K562 (cell line): Measurements from ENCODE around the gene ATG7. TPM values are rescaled to one million over a fixed set of nuclear protein-coding genes. Genes with fewer than 3 reads are reported as not detected.
A peak's percentile ranks its signal among the peaks of the same experiment; 100 is the strongest.

Experiments used
- ATAC-seq: fragments of 200-7000 bp; cut with Tn5 transposase; 3 replicates; pipeline ENCODE4 v1.9.1; 2020; ENCODE audit warnings: moderate library complexity
- BruUV-seq: library from RNA; stranded (reverse); fragments of 400-500 nt; replicated peaks from 2 replicates; lab custom pipeline; 2021; lab: Mats Ljungman, UMichigan
- CTCF ChIA-PET: fragments of 300-600 bp; formaldehyde crosslinking; extraction: SDS; loops from one replicate; lab custom pipeline; 2021; ENCODE audit warnings: low intra/inter-chr PET ratio; lab: Yijun Ruan, JAX
- POLR2A ChIA-PET: fragments of 300-600, 350-650 bp; sonication (Branson Sonifier 250); formaldehyde crosslinking; extraction: SDS; loops from one replicate; lab custom pipeline; 2021; ENCODE audit warnings: antibody characterized with exemption, inconsistent platforms; lab: Yijun Ruan, JAX
- DNase-seq, 4 experiments: peaks; one replicate each; pipeline versions ENCODE4 v3.0.0 to v3.0.0-alpha.2; 2011 to 2018; ENCODE audit warnings: low spot score in 3 of 4, mixed read lengths in 3 of 4; ENCODE audit errors: extremely low read depth in 1 of 4
- FAIRE-seq: peaks from 2 replicates; lab custom pipeline; 2011; peaks lifted over from hg19 to GRCh38; lab: Jason Lieb, UNC
- H2AFZ ChIP-seq: 2 replicates; pipeline ENCODE4 v1.6.0; 2011; ENCODE audit warnings: low read depth, low read length, control low read depth, inconsistent platforms
- H3K27ac ChIP-seq: fragments of 200-600 bp; 3 replicates; pipeline ENCODE4 v1.8.0; 2011; ENCODE audit warnings: low read depth, mild to moderate bottlenecking, control low read depth, inconsistent platforms, low read length, moderate library complexity, mixed read lengths; ENCODE audit errors: extremely low read depth
- H3K27me3 ChIP-seq, 2 experiments: fragments of 300-600 bp in 1 of 2; 2 replicates in 1 of 2; 3 replicates in 1 of 2; pipeline versions ENCODE4 v1.6.0 to v1.8.0; 2011; ENCODE audit warnings: inconsistent platforms in 2 of 2, low read length in 2 of 2, mild to moderate bottlenecking in 1 of 2, mixed read lengths in 1 of 2, moderate library complexity in 1 of 2; ENCODE audit not compliant: control insufficient read depth in 2 of 2, insufficient read depth in 2 of 2
- H3K36me3 ChIP-seq: fragments of 300-600 bp; 3 replicates; pipeline ENCODE4 v1.8.0; 2011; ENCODE audit warnings: mild to moderate bottlenecking, low read length, inconsistent platforms; ENCODE audit not compliant: control insufficient read depth, insufficient read depth
- H3K4me1 ChIP-seq, 2 experiments: fragments of 200-600 bp in 1 of 2; replicated peaks in 1 of 2; 2 replicates in 1 of 2; 3 replicates in 1 of 2; pipeline versions ENCODE4 v1.5.1 to v1.8.0; 2011; ENCODE audit warnings: inconsistent platforms in 2 of 2, low read length in 2 of 2, mild to moderate bottlenecking in 1 of 2, mixed read lengths in 1 of 2, moderate library complexity in 1 of 2; ENCODE audit not compliant: control insufficient read depth in 2 of 2, insufficient read depth in 2 of 2
- H3K4me2 ChIP-seq: 2 replicates; pipeline ENCODE4 v1.6.1; 2011; ENCODE audit warnings: low read length, control low read depth, inconsistent platforms, mixed read lengths; ENCODE audit not compliant: insufficient read depth
- H3K4me3 ChIP-seq: fragments of 200-600 bp; sonication (generic), shearing (Covaris generic); 2 replicates; pipeline ENCODE4 v1.5.1; 2016; ENCODE audit warnings: control low read depth, inconsistent platforms
- H3K79me2 ChIP-seq: fragments of 200-600 bp; 3 replicates; pipeline ENCODE4 v1.8.0; 2011; ENCODE audit warnings: low read length, inconsistent platforms; ENCODE audit not compliant: control insufficient read depth, insufficient read depth
- H3K9ac ChIP-seq, 2 experiments: 2 replicates each; pipeline versions ENCODE4 v1.6.0 to v1.6.1; 2011; ENCODE audit warnings: low read depth in 2 of 2, low read length in 2 of 2, control low read depth in 1 of 2, inconsistent platforms in 1 of 2, mild to moderate bottlenecking in 1 of 2, mixed read lengths in 1 of 2; ENCODE audit not compliant: insufficient read depth in 1 of 2
- H3K9me1 ChIP-seq: one replicate; pipeline ENCODE4 v1.6.0; 2011; ENCODE audit warnings: inconsistent platforms, mild to moderate bottlenecking, low read length, moderate library complexity; ENCODE audit not compliant: control insufficient read depth, insufficient read depth
- H3K9me3 ChIP-seq: replicated peaks from 2 replicates; pipeline ENCODE4 v1.5.1; 2011; ENCODE audit warnings: low read depth, low read length, inconsistent platforms; ENCODE audit not compliant: control insufficient read depth, insufficient read depth
- H4K20me1 ChIP-seq: replicated peaks from 2 replicates; pipeline ENCODE4 v1.6.1; 2011; ENCODE audit warnings: low read length, inconsistent platforms, mixed read lengths; ENCODE audit not compliant: control insufficient read depth, insufficient read depth
- BCL6 ChIP-seq: fragments of 250-450 bp; sonication (Bioruptor Pico); IDR thresholded peaks from 2 replicates; pipeline ENCODE4 v1.4.0; 2020
- ILK ChIP-seq: fragments of 450-650 bp; IDR thresholded peaks from 2 replicates; pipeline ENCODE4 v1.6.1; 2016; ENCODE audit warnings: missing genetic modification characterization, low read depth, mild to moderate bottlenecking, missing compliant biosample characterization, moderate library complexity, borderline replicate concordance
- NR4A1 ChIP-seq, 2 experiments: fragments of 250-450 bp in 1 of 2; fragments of 450-650 bp in 1 of 2; sonication (Bioruptor Pico) in 1 of 2; IDR thresholded peaks; 2 replicates each; pipeline versions ENCODE4 v1.4.0 to v1.6.1; 2016 to 2020; ENCODE audit warnings: mild to moderate bottlenecking in 2 of 2, missing compliant biosample characterization in 1 of 2, missing genetic modification characterization in 1 of 2, moderate library complexity in 1 of 2
- RNF219 ChIP-seq: fragments of 250-450 bp; sonication (Bioruptor Pico); IDR thresholded peaks from 2 replicates; pipeline ENCODE4 v1.5.0; 2022; ENCODE audit warnings: mild to moderate bottlenecking
- SPI1 ChIP-seq: IDR thresholded peaks from 2 replicates; pipeline ENCODE4 v1.6.1; 2011; ENCODE audit warnings: low read depth, low read length, control low read depth, borderline replicate concordance
- ZNF239 ChIP-seq: fragments of 250-450 bp; sonication (Bioruptor Pico); IDR thresholded peaks from 2 replicates; pipeline ENCODE4 v1.4.0; 2020; ENCODE audit warnings: mild to moderate bottlenecking
- ZNF384 ChIP-seq: IDR thresholded peaks from 2 replicates; pipeline ENCODE4 v1.6.1; 2012; ENCODE audit warnings: low read depth, low read length, improper control_type of control experiment
- WGBS: fragments of 100-300 bp; shearing (Covaris generic); methylation state at CpG from one replicate; pipeline ENCODE4 v1.1.6; 2016; ENCODE audit warnings: low coverage, mixed read lengths; ENCODE audit not compliant: insufficient coverage; ENCODE audit errors: missing lambda C conversion rate; 5-methylcytosine and 5-hydroxymethylcytosine counted together
- in situ Hi-C: fragments of 300-500 bp; cut with MboI; formaldehyde crosslinking; loops from 4 replicates; pipeline ENCODE4 v1.15.0; 2018; ENCODE audit warnings: inconsistent platforms, mixed read lengths
- intact Hi-C: fragments of 100-400 bp; cut with micrococcal nuclease; formaldehyde crosslinking; loops from 2 replicates; pipeline ENCODE4 v1.14.2; 2022
- polyA plus RNA-seq, 8 experiments: library from polyadenylated mRNA; depleted of rRNA in 4 of 8; stranded (reverse) in 5 of 8; unstranded in 3 of 8; fragments of >200 nt; fragmentation: Nextera tagmentation in 2 of 8; fragmentation: Illumina TruSeq in 1 of 8; extraction: Ambion mirVana in 2 of 8; extraction: Trizol in 1 of 8; gene quantifications; 2 replicates each; pipeline versions ENCODE4 v1.2.1 to v1.2.3, GENCODE V29; 2011 to 2014; ENCODE audit warnings: inconsistent platforms in 1 of 8, missing spikeins in 1 of 8
- total RNA-seq, 7 experiments: library from RNA; depleted of rRNA in 6 of 7; stranded (reverse); fragments of >200 nt in 6 of 7; fragmentation: Illumina TruSeq in 2 of 7; extraction: Trizol in 2 of 7; gene quantifications; 2 replicates each; pipeline versions ENCODE4 v1.2.1 to v1.2.3, GENCODE V29; 2011 to 2021; ENCODE audit warnings: low replicate concordance in 1 of 7
- TF ChIP-seq, protein P1 (sequence below): fragments of 450-650 bp; formaldehyde crosslinking; IDR thresholded peaks from 2 replicates; pipeline ENCODE4 v1.4.0; 2020; ENCODE audit warnings: mild to moderate bottlenecking, moderate library complexity
- TF ChIP-seq, protein P2 (sequence below): IDR thresholded peaks from 2 replicates; pipeline ENCODE4 v1.6.1; 2016; ENCODE audit warnings: missing genetic modification characterization, missing compliant biosample characterization

Gene ATG7
- total and polyA plus RNA-seq, 9 of the 15 experiments (the other 6 are each of a cell fraction or from before 2014, with no cell fraction given): 18.3 to 45.3 (median 33.6) TPM

DNA sequence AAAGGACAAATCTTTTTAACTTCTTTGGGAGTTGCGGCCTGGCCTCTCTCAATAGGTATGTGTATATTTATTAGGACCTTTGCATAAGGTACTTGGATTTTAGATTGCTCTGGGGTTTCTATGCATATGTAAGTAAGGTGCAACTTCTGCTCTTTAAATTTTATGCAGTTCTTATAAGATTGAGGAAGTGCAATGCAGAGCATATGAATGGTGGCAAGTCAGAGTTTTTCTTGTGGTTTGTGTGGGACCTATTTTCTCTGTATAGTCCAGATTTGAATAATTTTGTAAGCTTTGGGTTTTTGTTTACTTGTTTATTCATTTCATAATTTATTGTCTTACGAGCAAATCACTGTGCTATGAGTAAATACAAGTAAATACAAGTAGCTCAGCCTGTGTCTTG is 101.5 kb downstream of the ATG7 start:
- no peak for TF ChIP-seq ZNF384
- TF ChIP-seq SPI1: peak; percentile 28; the same call in 1 of the 2 replicates
- TF ChIP-seq, all 486 proteins: peak for 1
- no peak for ATAC-seq
- no peak overlapping the region for H3K4me3 ChIP-seq
- H3K9ac ChIP-seq: no peak overlapping the region
- H3K79me2 ChIP-seq: no peaks in the 10 kb centered on the region
- in situ Hi-C loops (no loop called here), intact Hi-C loops (loop anchor here (10.0 kb wide), 1 partner anchor 461 kb away; no protein-coding TSS in a partner anchor)
- no TSS peak for BruUV-seq
- H3K9me3 ChIP-seq: no peaks in the 10 kb centered on the region
- no peaks in the 10 kb centered on the region for H3K36me3 ChIP-seq
- no peaks in the 10 kb centered on the region for H3K4me1 ChIP-seq
- WGBS: 84% methylated on average over 2 of the region's 2 CpGs
- CTCF ChIA-PET: no interaction called here
- no peaks in the 10 kb centered on the region for H3K27me3 ChIP-seq
- no peak for DNase-seq
- H3K27ac ChIP-seq: no peak overlapping the region
- no peaks in the 10 kb centered on the region for H3K9me1 ChIP-seq
- no peak overlapping the region for H2AFZ ChIP-seq
- no peak for FAIRE-seq
- H3K4me2 ChIP-seq: no peak overlapping the region
- POLR2A ChIA-PET: interaction anchor here (2.1 kb wide), 1 partner anchor 11 kb away, joined by 5 read pairs; no protein-coding TSS in a partner anchor
- no peaks in the 10 kb centered on the region for H4K20me1 ChIP-seq

DNA sequence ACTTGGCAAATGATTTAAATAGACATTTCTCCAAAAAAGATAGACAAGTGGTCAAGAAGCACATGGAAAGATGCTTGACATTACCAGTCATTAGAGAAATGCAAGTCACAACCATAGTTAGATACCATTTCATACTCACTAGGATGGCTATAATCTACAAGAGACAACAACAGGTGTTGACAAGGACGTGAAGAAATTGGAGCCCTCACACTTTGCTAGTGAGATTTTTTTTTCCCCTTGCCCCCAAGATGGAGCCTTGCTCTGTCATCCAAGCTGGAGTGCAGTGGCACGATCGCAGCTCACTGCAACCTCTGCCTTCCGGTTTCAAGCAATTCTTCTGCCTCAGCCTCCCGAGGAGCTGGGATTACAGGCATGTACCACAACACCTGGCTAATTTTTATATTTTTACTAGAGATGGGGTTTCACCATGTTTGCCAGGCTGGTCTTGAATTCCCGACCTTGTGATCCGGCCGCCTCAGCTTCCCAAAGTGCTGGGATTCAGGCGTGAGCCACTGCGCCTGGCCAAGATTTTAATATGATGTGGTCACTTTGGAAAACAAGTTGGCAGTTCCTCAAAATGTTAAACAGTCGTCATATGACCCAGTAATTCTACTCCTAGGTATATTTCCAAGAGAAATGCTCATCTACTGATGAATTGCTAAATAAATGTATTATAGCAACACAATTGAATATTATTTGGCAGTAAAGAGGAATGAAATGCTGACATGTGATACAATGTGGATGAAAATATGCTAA is 103.3 kb downstream of the ATG7 start:
- Histone ChIP-seq H3K9ac (no peak overlapping the region), H4K20me1 (no peaks in the 10 kb centered on the region), H3K27me3 (no peaks in the 10 kb centered on the region), H3K9me3 (no peaks in the 10 kb centered on the region), H3K79me2 (no peaks in the 10 kb centered on the region), H3K27ac (no peak overlapping the region), H3K4me3 (no peak overlapping the region), H3K36me3 (no peaks in the 10 kb centered on the region; the same call in 2 of the 3 replicates), H2AFZ (no peak overlapping the region), H3K4me2 (no peak overlapping the region), H3K9me1 (no peaks in the 10 kb centered on the region), H3K4me1 (no peaks in the 10 kb centered on the region)
- POLR2A ChIA-PET: interaction anchor here (2.1 kb wide), 1 partner anchor 9 kb away, joined by 5 read pairs; no protein-coding TSS in a partner anchor
- BruUV-seq: no TSS peak
- intact Hi-C loops (loop anchor here (10.0 kb wide), 1 partner anchor 459 kb away; no protein-coding TSS in a partner anchor), in situ Hi-C loops (no loop called here)
- CTCF ChIA-PET: no interaction called here
- ATAC-seq (no peak), FAIRE-seq (no peak), DNase-seq (no peak)
- WGBS: 85% methylated on average over 11 of the region's 11 CpGs
- TF ChIP-seq ILK (tag) (no peak), RNF219 (CRISPR knock-in tag) (no peak), BCL6 (CRISPR knock-in tag) (no peak), ZNF239 (CRISPR knock-in tag) (no peak), NR4A1 (CRISPR knock-in tag; IDR thresholded peaks at IDR 0.05) (no peak), NR4A1 (tag; IDR thresholded peaks at IDR 0.05) (no peak)
- TF ChIP-seq, protein P1, sequence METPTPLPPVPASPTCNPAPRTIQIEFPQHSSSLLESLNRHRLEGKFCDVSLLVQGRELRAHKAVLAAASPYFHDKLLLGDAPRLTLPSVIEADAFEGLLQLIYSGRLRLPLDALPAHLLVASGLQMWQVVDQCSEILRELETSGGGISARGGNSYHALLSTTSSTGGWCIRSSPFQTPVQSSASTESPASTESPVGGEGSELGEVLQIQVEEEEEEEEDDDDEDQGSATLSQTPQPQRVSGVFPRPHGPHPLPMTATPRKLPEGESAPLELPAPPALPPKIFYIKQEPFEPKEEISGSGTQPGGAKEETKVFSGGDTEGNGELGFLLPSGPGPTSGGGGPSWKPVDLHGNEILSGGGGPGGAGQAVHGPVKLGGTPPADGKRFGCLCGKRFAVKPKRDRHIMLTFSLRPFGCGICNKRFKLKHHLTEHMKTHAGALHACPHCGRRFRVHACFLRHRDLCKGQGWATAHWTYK (CRISPR knock-in tag): no peak
- TF ChIP-seq, protein P2, sequence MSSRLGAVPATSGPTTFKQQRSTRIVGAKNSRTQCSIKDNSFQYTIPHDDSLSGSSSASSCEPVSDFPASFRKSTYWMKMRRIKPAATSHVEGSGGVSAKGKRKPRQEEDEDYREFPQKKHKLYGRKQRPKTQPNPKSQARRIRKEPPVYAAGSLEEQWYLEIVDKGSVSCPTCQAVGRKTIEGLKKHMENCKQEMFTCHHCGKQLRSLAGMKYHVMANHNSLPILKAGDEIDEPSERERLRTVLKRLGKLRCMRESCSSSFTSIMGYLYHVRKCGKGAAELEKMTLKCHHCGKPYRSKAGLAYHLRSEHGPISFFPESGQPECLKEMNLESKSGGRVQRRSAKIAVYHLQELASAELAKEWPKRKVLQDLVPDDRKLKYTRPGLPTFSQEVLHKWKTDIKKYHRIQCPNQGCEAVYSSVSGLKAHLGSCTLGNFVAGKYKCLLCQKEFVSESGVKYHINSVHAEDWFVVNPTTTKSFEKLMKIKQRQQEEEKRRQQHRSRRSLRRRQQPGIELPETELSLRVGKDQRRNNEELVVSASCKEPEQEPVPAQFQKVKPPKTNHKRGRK (tag): no peak
